HepG2 (cell line): ENCODE results near the gene RNPS1. TPM values are rescaled to one million over a fixed set of nuclear protein-coding genes. Genes with fewer than 3 reads are reported as not detected.

ENCODE experiments used
- ATAC-seq: fragments of 200-7000 bp; cut with Tn5 transposase; 3 replicates; pipeline ENCODE4 v1.9.1; 2020; ENCODE audit warnings: mild to moderate bottlenecking, moderate library complexity
- BruUV-seq: library from RNA; stranded (reverse); fragments of 400-500 nt; replicated peaks from 2 replicates; lab custom pipeline; 2021; lab: Mats Ljungman, UMichigan
- CTCF ChIA-PET: fragments of 300-600 bp; formaldehyde crosslinking; extraction: SDS; loops from one replicate; lab custom pipeline; 2021; ENCODE audit warnings: low total read pairs, inconsistent platforms, low intra/inter-chr PET ratio; lab: Yijun Ruan, JAX
- POLR2A ChIA-PET: fragments of 350-600 bp; sonication (Branson Sonifier 250); formaldehyde crosslinking; loops from one replicate; lab custom pipeline; 2020; ENCODE audit warnings: antibody characterized with exemption, inconsistent platforms; lab: Yijun Ruan, JAX
- DNase-seq: peaks from one replicate; pipeline ENCODE4 v3.0.0-alpha.2; 2015; ENCODE audit warnings: low spot score
- FAIRE-seq: peaks from 3 replicates; lab custom pipeline; 2011; peaks lifted over from hg19 to GRCh38; lab: Jason Lieb, UNC
- H2AFZ ChIP-seq: one replicate; pipeline ENCODE4 v1.6.1; 2011; ENCODE audit warnings: low read length, inconsistent platforms
- H3K27ac ChIP-seq: fragments of 300-600 bp; 3 replicates; pipeline ENCODE4 v1.8.0; 2011; ENCODE audit warnings: mixed run types, mild to moderate bottlenecking, mixed read lengths, low read length, inconsistent platforms; ENCODE audit not compliant: insufficient read depth; ENCODE audit errors: extremely low read length
- H3K27me3 ChIP-seq, 2 experiments: fragments of 200-600 bp in 1 of 2; 2 replicates in 1 of 2; 3 replicates in 1 of 2; pipeline versions ENCODE4 v1.6.0 to v1.8.0; 2011; ENCODE audit warnings: low read length in 2 of 2, mild to moderate bottlenecking in 2 of 2, moderate library complexity in 2 of 2, inconsistent platforms in 1 of 2; ENCODE audit not compliant: insufficient read depth in 2 of 2, control insufficient read depth in 1 of 2
- H3K36me3 ChIP-seq, 2 experiments: fragments of 200-600 bp in 1 of 2; replicated peaks in 1 of 2; 2 replicates in 1 of 2; 3 replicates in 1 of 2; pipeline versions ENCODE4 v1.5.1 to v1.8.0; 2011; ENCODE audit warnings: low read length in 2 of 2, inconsistent platforms in 1 of 2; ENCODE audit not compliant: insufficient read depth in 2 of 2, control insufficient read depth in 1 of 2
- H3K4me1 ChIP-seq: 2 replicates; pipeline ENCODE4 v1.5.1; 2012; ENCODE audit warnings: low read length, inconsistent platforms; ENCODE audit not compliant: insufficient read depth
- H3K4me2 ChIP-seq: 2 replicates; pipeline ENCODE4 v1.6.0; 2011; ENCODE audit warnings: low read depth, low read length, inconsistent platforms
- H3K4me3 ChIP-seq, 3 experiments: fragments of 200-600 bp in 1 of 3; sonication (generic), shearing (Covaris generic) in 1 of 3; replicated peaks in 1 of 3; 2 replicates each; pipeline ENCODE4 v1.5.1; 2011 to 2016; ENCODE audit warnings: low read length in 3 of 3, inconsistent platforms in 2 of 3, low read depth in 2 of 3, mild to moderate bottlenecking in 2 of 3, control low read depth in 1 of 3, mixed read lengths in 1 of 3; ENCODE audit not compliant: insufficient read depth in 1 of 3
- H3K79me2 ChIP-seq: one replicate; pipeline ENCODE4 v1.6.1; 2011; ENCODE audit warnings: low read length, inconsistent platforms; ENCODE audit not compliant: insufficient read depth
- H3K9ac ChIP-seq: 2 replicates; pipeline ENCODE4 v1.6.0; 2011; ENCODE audit warnings: mild to moderate bottlenecking, low read depth, low read length, inconsistent platforms; ENCODE audit not compliant: insufficient read depth
- H3K9me3 ChIP-seq: 2 replicates; pipeline ENCODE4 v1.5.1; 2012; ENCODE audit warnings: mild to moderate bottlenecking, low read length
- H4K20me1 ChIP-seq: 2 replicates; pipeline ENCODE4 v1.6.0; 2011; ENCODE audit warnings: inconsistent platforms, mild to moderate bottlenecking, low read length, moderate library complexity; ENCODE audit not compliant: insufficient read depth
- BRD4 ChIP-seq: sonication (generic); formaldehyde crosslinking; IDR thresholded peaks from 2 replicates; pipeline ENCODE4 v1.4.0; 2020; ENCODE audit warnings: missing genetic modification reagents
- CERS6 ChIP-seq: sonication (generic); formaldehyde crosslinking; IDR thresholded peaks from 2 replicates; pipeline ENCODE4 v1.5.0; 2020; ENCODE audit warnings: missing genetic modification reagents
- FOSL1 ChIP-seq: sonication (generic); formaldehyde crosslinking; IDR thresholded peaks from 2 replicates; pipeline ENCODE4 v1.9.0; 2021; ENCODE audit warnings: missing genetic modification reagents, borderline replicate concordance
- FOXA1 ChIP-seq, 2 experiments: fragments of 450-650 bp in 1 of 2; sonication (generic) in 1 of 2; formaldehyde crosslinking in 1 of 2; IDR thresholded peaks; 2 replicates each; pipeline versions ENCODE4 v1.4.0 to v1.6.1; 2016 to 2020; ENCODE audit warnings: missing genetic modification reagents in 1 of 2
- FOXK1 ChIP-seq: sonication (generic); formaldehyde crosslinking; IDR thresholded peaks from 2 replicates; pipeline ENCODE4 v1.4.0; 2020; ENCODE audit warnings: low read depth, missing genetic modification reagents, borderline replicate concordance
- IKZF4 ChIP-seq: sonication (generic); formaldehyde crosslinking; IDR thresholded peaks from 2 replicates; pipeline ENCODE4 v1.5.1; 2020; ENCODE audit warnings: borderline replicate concordance, mild to moderate bottlenecking, low read depth, missing genetic modification reagents; ENCODE audit errors: not compliant biosample characterization
- NCOA1 ChIP-seq: sonication (generic); formaldehyde crosslinking; IDR thresholded peaks from 2 replicates; pipeline ENCODE4 v1.9.0; 2021; ENCODE audit warnings: missing genetic modification reagents
- ZBTB21 ChIP-seq: sonication (generic); formaldehyde crosslinking; IDR thresholded peaks from 2 replicates; pipeline ENCODE4 v1.4.0; 2020; ENCODE audit warnings: missing genetic modification reagents
- ZNF335 ChIP-seq: sonication (generic); formaldehyde crosslinking; IDR thresholded peaks from 2 replicates; pipeline ENCODE4 v1.4.0; 2020; ENCODE audit warnings: missing genetic modification reagents
- ZNF747 ChIP-seq: sonication (generic); formaldehyde crosslinking; IDR thresholded peaks from 2 replicates; pipeline ENCODE4 v1.8.1; 2023; ENCODE audit warnings: missing genetic modification reagents, mild to moderate bottlenecking, borderline replicate concordance
- ZNF770 ChIP-seq: sonication (generic); formaldehyde crosslinking; IDR thresholded peaks from 2 replicates; pipeline ENCODE4 v1.5.0; 2020; ENCODE audit warnings: mild to moderate bottlenecking, missing genetic modification reagents
- ZNF775 ChIP-seq: sonication (generic); formaldehyde crosslinking; IDR thresholded peaks from 2 replicates; pipeline ENCODE4 v1.4.0; 2020; ENCODE audit warnings: missing genetic modification reagents, mild to moderate bottlenecking, moderate library complexity, borderline replicate concordance
- WGBS: methylation state at CpG from one replicate; pipeline ENCODE4 v1.1.6; 2017; ENCODE audit warnings: low lambda C conversion rate; 5-methylcytosine and 5-hydroxymethylcytosine counted together
- in situ Hi-C: cut with HindIII; loops from 2 replicates; pipeline ENCODE4 v1.10.0; 2017; ENCODE audit warnings: low pct_unique_long_range_greater_than_20kb; ENCODE audit not compliant: extremely low pct_ligation_motif_present
- intact Hi-C: fragments of 100-400 bp; cut with micrococcal nuclease; formaldehyde crosslinking; loops from one replicate; pipeline ENCODE4 v1.10.0; 2022; ENCODE audit not compliant: unreplicated experiment
- polyA plus RNA-seq, 8 experiments: library from polyadenylated mRNA; depleted of rRNA in 3 of 8; stranded (reverse) in 7 of 8; unstranded in 1 of 8; fragments of >200 nt; fragmentation: Illumina TruSeq in 4 of 8; extraction: Trizol in 4 of 8; gene quantifications; 2 replicates each; pipeline versions ENCODE4 v1.2.1 to v1.2.3, GENCODE V29; 2011 to 2016; ENCODE audit warnings: low read depth in 4 of 8, missing spikeins in 1 of 8, mixed read lengths in 1 of 8; ENCODE audit not compliant: insufficient read depth in 1 of 8
- total RNA-seq, 5 experiments: library from RNA; depleted of rRNA; stranded (reverse); fragments of >200 nt; fragmentation: Illumina TruSeq; extraction: Trizol; gene quantifications; 2 replicates each; pipeline ENCODE4 v1.2.3, GENCODE V29; 2016; ENCODE audit warnings: low read depth in 1 of 5
- TF ChIP-seq, protein P1 (sequence below): sonication (generic); formaldehyde crosslinking; IDR thresholded peaks from 2 replicates; pipeline ENCODE4 v1.4.0; 2020; ENCODE audit warnings: mild to moderate bottlenecking, missing genetic modification reagents
- TF ChIP-seq, protein P2 (sequence below): sonication (generic); formaldehyde crosslinking; IDR thresholded peaks from 2 replicates; pipeline ENCODE4 v1.8.0; 2022; ENCODE audit warnings: missing genetic modification reagents, mild to moderate bottlenecking, inconsistent platforms, borderline replicate concordance

Gene RNPS1
- total and polyA plus RNA-seq, 2 of the 13 experiments (the other 11 are each of a cell fraction or from before 2014, with no cell fraction given): 126 to 133 TPM

GRCh38 chr16:2226918-2227317 lies 41.0 kb downstream of the RNPS1 start (continued):
- TF ChIP-seq FOSL1 (CRISPR knock-in tag): no peak
- TF ChIP-seq ZBTB21 (CRISPR knock-in tag): no peak
- no peak for TF ChIP-seq ZNF770 (CRISPR knock-in tag)
- TF ChIP-seq FOXK1 (CRISPR knock-in tag): no peak
- no peak for TF ChIP-seq IKZF4 (CRISPR knock-in tag)

GRCh38 chr16:2226245-2226793 lies 41.6 kb downstream of the RNPS1 start:
- H4K20me1 ChIP-seq: peaks cover 11% of the 10 kb centered on the region
- FAIRE-seq (peak; percentile 97), DNase-seq (peak; percentile 91), ATAC-seq (peak; percentile 54)
- no peaks in the 10 kb centered on the region for H3K9me3 ChIP-seq
- H3K9ac ChIP-seq: 0 out of 2 replicates have a peak overlapping the region, but pooled peaks have one; percentile 2
- ChIA-PET CTCF (no interaction called here), POLR2A (interaction anchor here (0.7 to 3.1 kb wide), 19 partner anchors 9 to 78 kb away, joined by 3 to 56 read pairs (median 4); partner anchors contain the start of genes BRICD5, DNASE1L2, ECI1 and PGP)
- peaks cover 17 to 30% of the 10 kb centered on the region in 2 experiments; a peak in 3 of 5 replicates for H3K36me3 ChIP-seq
- no peaks in the 10 kb centered on the region for H3K27me3 ChIP-seq
- H2AFZ ChIP-seq: no peak overlapping the region
- in situ Hi-C loops: no loop called here
- H3K4me1 ChIP-seq: peaks cover 30% of the 10 kb centered on the region
- H3K4me2 ChIP-seq: peak overlapping the region; percentile 62
- H3K27ac ChIP-seq: peak overlapping the region; percentile 68
- 17% methylated on average over 7 of the region's 9 CpGs for WGBS
- peaks cover 18% of the 10 kb centered on the region for H3K79me2 ChIP-seq
- BruUV-seq: no TSS peak
- intact Hi-C loops: no loop called here
- H3K4me3 ChIP-seq: peak overlapping the region in 1 of 3 experiments; percentile 52; a peak in 3 of 6 replicates
- TF ChIP-seq NCOA1 (CRISPR knock-in tag) (no peak), BRD4 (CRISPR knock-in tag) (no peak), CERS6 (CRISPR knock-in tag) (no peak), ZNF747 (CRISPR knock-in tag) (no peak), ZNF335 (no peak), ZNF775 (no peak), FOXA1 (IDR thresholded peaks at IDR 0.05) (peak; percentile 49; the same call in 1 of the 2 replicates), FOXA1 (CRISPR knock-in tag; IDR thresholded peaks at IDR 0.05) (peak; percentile 94)
- TF ChIP-seq, protein P1, sequence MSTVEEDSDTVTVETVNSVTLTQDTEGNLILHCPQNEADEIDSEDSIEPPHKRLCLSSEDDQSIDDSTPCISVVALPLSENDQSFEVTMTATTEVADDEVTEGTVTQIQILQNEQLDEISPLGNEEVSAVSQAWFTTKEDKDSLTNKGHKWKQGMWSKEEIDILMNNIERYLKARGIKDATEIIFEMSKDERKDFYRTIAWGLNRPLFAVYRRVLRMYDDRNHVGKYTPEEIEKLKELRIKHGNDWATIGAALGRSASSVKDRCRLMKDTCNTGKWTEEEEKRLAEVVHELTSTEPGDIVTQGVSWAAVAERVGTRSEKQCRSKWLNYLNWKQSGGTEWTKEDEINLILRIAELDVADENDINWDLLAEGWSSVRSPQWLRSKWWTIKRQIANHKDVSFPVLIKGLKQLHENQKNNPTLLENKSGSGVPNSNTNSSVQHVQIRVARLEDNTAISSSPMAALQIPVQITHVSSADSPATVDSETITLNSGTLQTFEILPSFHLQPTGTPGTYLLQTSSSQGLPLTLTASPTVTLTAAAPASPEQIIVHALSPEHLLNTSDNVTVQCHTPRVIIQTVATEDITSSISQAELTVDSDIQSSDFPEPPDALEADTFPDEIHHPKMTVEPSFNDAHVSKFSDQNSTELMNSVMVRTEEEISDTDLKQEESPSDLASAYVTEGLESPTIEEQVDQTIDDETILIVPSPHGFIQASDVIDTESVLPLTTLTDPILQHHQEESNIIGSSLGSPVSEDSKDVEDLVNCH (CRISPR knock-in tag): no peak
- TF ChIP-seq, protein P2, sequence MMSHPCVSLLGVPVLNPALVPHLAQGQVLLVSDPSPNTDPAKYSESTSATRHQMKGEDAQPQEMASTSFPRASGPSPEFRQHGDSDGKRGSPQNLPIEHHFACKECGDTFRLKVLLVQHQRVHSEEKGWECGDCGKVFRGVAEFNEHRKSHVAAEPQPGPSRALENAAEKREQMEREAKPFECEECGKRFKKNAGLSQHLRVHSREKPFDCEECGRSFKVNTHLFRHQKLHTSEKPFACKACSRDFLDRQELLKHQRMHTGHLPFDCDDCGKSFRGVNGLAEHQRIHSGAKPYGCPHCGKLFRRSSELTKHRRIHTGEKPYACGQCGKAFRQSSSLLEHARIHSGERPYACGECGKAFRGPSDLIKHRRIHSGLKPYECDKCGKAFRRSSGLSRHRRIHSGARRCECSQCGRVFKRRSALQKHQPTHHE (CRISPR knock-in tag): no peak
